ENCODE results near the gene RTEL1. TPM values are rescaled to one million over a fixed set of nuclear protein-coding genes. Genes with fewer than 3 reads are reported as not detected.

RTEL1 gene
- total RNA-seq, 2 donors from 2014 or later: 25.7 to 34.9 TPM

DNA sequence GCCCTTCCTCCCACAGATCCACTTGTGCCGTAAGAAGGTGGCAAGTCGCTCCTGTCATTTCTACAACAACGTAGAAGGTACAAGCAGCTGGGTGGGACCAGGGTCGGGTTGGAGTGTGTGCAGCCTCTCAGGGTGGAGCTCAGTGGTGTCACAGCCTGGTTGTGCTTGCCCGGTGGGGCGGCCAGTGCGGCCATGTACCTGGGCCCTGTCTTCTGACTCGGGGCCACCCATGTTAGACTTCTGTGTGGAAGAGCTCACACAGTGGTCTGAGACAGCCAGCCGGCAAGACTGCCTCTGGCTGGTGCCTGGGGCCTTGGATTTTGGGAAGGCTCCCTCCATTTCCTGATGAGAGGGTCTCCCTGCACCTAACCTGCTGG, 4.7 kb downstream of the RTEL1 start:
- TF ChIP-seq, protein P1, sequence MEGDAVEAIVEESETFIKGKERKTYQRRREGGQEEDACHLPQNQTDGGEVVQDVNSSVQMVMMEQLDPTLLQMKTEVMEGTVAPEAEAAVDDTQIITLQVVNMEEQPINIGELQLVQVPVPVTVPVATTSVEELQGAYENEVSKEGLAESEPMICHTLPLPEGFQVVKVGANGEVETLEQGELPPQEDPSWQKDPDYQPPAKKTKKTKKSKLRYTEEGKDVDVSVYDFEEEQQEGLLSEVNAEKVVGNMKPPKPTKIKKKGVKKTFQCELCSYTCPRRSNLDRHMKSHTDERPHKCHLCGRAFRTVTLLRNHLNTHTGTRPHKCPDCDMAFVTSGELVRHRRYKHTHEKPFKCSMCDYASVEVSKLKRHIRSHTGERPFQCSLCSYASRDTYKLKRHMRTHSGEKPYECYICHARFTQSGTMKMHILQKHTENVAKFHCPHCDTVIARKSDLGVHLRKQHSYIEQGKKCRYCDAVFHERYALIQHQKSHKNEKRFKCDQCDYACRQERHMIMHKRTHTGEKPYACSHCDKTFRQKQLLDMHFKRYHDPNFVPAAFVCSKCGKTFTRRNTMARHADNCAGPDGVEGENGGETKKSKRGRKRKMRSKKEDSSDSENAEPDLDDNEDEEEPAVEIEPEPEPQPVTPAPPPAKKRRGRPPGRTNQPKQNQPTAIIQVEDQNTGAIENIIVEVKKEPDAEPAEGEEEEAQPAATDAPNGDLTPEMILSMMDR (IDR thresholded peaks at IDR 0.05): no peak
- Histone ChIP-seq H3K27me3 (no peaks in the 10 kb centered on the region), H3K9ac (ENCODE audit: low read depth in 2 of 2, low read length in 2 of 2) (no peak overlapping the region), H3K4me1 (peaks cover 9% of the 10 kb centered on the region), H3K4me3 (no peak overlapping the region), H3K36me3 (no peaks in the 10 kb centered on the region), H3K27ac (no peak overlapping the region), H3K9me3 (no peaks in the 10 kb centered on the region)
- intact Hi-C loops (cut with DNase I): no loop called here
- no peak for DNase-seq

DNA sequence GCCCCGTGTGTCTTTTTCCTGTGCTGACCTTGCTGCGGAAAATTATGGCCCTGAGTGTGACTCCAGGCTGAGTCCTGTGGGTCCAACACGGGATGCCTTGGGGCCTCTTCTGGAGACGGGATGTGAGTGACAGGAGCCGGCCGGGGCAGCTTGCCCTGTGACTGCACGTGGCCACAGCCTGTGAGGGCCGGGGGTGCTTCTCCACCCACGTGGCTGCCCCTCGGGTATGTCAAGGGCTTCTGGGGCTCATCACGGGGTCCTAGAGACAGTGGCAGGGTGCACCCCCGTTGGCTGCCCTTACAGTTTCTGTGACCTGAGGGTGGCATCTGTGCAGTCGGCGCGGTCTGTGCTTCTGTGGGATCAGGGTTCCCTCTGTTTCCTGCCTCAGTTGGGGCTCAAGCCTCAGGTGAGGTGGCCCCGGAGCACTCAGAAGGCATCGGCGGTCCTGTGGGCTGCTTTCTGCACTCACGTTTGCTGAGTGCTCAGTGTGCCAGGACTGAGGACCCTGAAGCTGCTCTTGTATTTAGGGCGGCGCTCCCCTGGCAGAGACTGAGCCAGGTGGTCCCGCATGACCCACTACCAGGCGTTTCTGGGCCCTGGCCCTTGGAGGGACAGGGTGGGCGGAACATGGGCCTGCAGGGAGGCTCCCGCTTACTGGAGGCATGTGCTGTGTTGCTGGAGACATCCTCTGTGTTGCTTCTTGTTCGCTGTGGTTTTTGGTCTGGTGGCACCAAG, 5.4 kb downstream of the RTEL1 start:
- Histone ChIP-seq H3K9me3 (no peaks in the 10 kb centered on the region), H3K36me3 (no peaks in the 10 kb centered on the region), H3K4me1 (peaks cover 9% of the 10 kb centered on the region), H3K9ac (ENCODE audit: low read depth in 2 of 2, low read length in 2 of 2) (no peak overlapping the region), H3K4me3 (no peak overlapping the region), H3K27ac (no peak overlapping the region), H3K27me3 (no peaks in the 10 kb centered on the region)
- TF ChIP-seq, protein P1 (IDR thresholded peaks at IDR 0.05): no peak
- no peak for DNase-seq
- intact Hi-C loops (cut with DNase I): no loop called here

DNA sequence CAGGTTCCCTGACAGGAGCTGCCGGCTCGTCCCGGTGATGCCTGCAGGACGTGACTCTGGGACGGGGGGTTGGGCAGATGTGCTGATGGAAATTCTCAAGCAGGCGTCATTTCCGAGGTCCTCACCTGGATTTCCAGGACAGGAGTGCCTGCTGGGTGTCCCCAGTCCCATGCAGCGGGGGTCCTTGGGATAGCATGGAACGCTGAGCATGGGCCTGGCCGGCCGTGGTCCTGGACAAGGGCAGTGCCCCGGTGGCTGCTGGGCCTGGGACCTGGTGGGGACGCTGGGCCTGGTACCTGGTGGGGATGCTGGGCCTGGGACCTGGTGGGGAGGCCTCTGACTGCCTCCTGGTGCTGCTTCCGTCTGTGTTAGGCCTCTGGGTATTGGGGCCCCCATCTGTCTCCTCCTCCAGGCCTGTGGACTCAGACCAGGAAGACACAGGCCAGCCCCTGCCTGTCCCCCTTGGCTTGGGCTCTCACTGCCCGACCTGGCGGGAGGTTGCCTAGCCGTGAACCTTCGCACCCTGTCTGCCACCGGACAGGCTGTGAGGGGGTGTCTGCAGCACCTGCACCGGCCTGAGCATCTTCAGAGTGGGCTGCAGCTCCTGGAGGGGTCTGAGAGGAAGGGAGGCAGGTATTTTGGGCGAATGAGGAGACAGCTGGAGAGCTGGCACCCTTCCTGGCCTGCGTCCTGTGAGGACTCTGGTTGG, 6.2 kb downstream of the RTEL1 start:
- DNase-seq: no peak
- Histone ChIP-seq H3K9me3 (no peaks in the 10 kb centered on the region), H3K27ac (no peak overlapping the region), H3K36me3 (no peaks in the 10 kb centered on the region), H3K4me1 (peaks cover 6% of the 10 kb centered on the region), H3K4me3 (no peak overlapping the region), H3K27me3 (no peaks in the 10 kb centered on the region), H3K9ac (ENCODE audit: low read depth in 2 of 2, low read length in 2 of 2) (no peak overlapping the region)
- intact Hi-C loops (cut with DNase I): no loop called here
- TF ChIP-seq, protein P1 (IDR thresholded peaks at IDR 0.05): no peak

DNA sequence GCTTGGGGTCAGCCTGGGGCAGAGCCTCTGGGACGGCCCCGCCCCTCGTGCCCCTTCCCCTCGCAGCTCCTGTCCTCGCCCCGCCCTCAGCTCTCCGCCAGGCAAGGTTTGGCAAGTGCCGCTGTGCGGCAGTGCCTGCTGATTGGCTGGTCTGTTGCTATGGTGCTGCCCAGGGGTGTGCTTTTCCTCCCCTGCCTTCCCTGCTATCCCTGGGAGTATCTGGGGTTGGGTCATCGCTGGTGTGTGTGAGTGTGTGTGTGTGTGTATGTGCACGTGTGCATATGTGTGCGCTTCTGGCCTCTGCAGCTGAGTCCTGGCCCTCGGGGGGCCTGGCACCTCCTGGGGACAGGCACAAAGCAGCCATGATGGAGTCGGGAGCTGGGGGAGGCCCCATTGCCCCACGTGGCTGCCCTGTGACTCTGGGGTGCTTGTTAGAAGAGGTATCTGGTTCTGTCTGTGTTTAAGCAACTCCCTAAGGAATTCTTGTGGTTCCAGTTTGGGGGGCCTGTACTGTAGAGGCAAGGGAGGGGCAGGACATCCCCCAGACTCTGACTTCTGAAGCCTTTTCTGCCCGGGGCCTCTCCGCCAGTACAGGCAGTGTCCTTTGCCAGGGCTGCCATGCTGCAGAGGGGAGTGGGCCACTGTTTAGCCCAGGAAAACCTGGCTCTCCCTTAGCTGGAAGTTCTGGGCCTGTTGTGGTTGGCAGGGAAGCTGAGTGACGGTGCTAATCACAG, 6.9 kb downstream of the RTEL1 start:
- Histone ChIP-seq H3K27ac (no peak overlapping the region), H3K36me3 (no peaks in the 10 kb centered on the region), H3K4me3 (no peak overlapping the region), H3K27me3 (no peaks in the 10 kb centered on the region), H3K9me3 (no peaks in the 10 kb centered on the region), H3K4me1 (no peaks in the 10 kb centered on the region), H3K9ac (ENCODE audit: low read depth in 2 of 2, low read length in 2 of 2) (no peak overlapping the region)
- intact Hi-C loops (cut with DNase I): no loop called here
- no peak for DNase-seq
- TF ChIP-seq, protein P1 (IDR thresholded peaks at IDR 0.05): no peak

DNA sequence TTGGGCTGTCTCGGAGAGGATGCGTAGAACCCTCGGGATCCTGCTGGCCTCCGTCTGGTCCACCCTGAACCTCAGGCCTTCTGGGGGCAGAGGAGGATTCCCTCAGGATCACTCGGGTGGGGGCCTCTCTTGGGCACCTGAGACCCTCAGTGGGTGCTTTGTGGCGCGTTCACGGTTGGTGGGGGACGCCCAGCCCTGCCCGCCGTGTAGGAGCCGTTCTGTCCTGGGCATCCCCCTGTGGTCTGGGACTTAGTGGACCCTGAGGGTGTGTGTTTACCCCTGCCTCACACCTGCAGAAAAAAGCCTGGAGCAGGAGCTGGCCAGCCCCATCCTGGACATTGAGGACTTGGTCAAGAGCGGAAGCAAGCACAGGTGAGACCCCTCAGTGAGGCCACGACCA, 7.6 kb downstream of the RTEL1 start:
- Histone ChIP-seq H3K27ac (no peak overlapping the region), H3K4me3 (no peak overlapping the region), H3K9ac (ENCODE audit: low read depth in 2 of 2, low read length in 2 of 2) (no peak overlapping the region), H3K27me3 (no peaks in the 10 kb centered on the region), H3K4me1 (no peaks in the 10 kb centered on the region), H3K9me3 (no peaks in the 10 kb centered on the region), H3K36me3 (no peaks in the 10 kb centered on the region)
- DNase-seq: no peak
- intact Hi-C loops (cut with DNase I): no loop called here
- TF ChIP-seq, protein P1 (IDR thresholded peaks at IDR 0.05): no peak

All from colonic mucosa (tissue), 4 donors.